CD4-positive, CD25-positive, alpha-beta regulatory T cell (primary cell): Measurements from ENCODE around the gene PPIL6. TPM values are rescaled to one million over a fixed set of nuclear protein-coding genes. Genes with fewer than 3 reads are reported as not detected.

ENCODE experiments used
- ATAC-seq, 2 donors: fragments of 150-1000 bp; cut with Tn5 transposase; one replicate each; pipeline ENCODE4 v1.10.0; 2021; ENCODE audit warnings: low read depth in 2 of 2, moderate number of reproducible peaks in 2 of 2, moderate library complexity in 1 of 2
- DNase-seq, 3 donors: peaks; one replicate each; pipeline versions ENCODE4 v3.0.0 to v3.0.0-alpha.2; 2012 to 2022; ENCODE audit warnings: mixed read lengths in 1 of 3
- H3K27ac ChIP-seq: one replicate; pipeline ENCODE4 v1.7.0; 2013; ENCODE audit warnings: mild to moderate bottlenecking, low read length; ENCODE audit not compliant: insufficient read depth, poor library complexity, severe bottlenecking
- H3K27me3 ChIP-seq: one replicate; pipeline ENCODE4 v1.7.0; 2013; ENCODE audit warnings: low read length; ENCODE audit not compliant: control insufficient read depth, insufficient read depth
- H3K36me3 ChIP-seq: one replicate; pipeline ENCODE4 v1.7.0; 2013; ENCODE audit warnings: mild to moderate bottlenecking, low read length, moderate library complexity; ENCODE audit not compliant: control insufficient read depth, insufficient read depth
- H3K4me1 ChIP-seq: 2 replicates; pipeline ENCODE4 v1.7.0; 2013; ENCODE audit warnings: mild to moderate bottlenecking, low read length; ENCODE audit not compliant: insufficient read depth, control insufficient read depth, poor library complexity, severe bottlenecking
- H3K4me3 ChIP-seq: one replicate; pipeline ENCODE4 v1.7.0; 2013; ENCODE audit warnings: low read depth, mild to moderate bottlenecking, low read length, moderate library complexity
- H3K9me3 ChIP-seq, 2 experiments: 1 replicate in 1 of 2; 2 replicates in 1 of 2; pipeline ENCODE4 v1.7.0; 2013; ENCODE audit warnings: low read length in 2 of 2, mild to moderate bottlenecking in 1 of 2, moderate library complexity in 1 of 2; ENCODE audit not compliant: control insufficient read depth in 2 of 2
- H3K27ac Mint-ChIP-seq, 3 donors: one replicate each; pipeline ENCODE4 v1.8.0; 2020 to 2022; ENCODE audit warnings: mild to moderate bottlenecking in 3 of 3, mixed read lengths in 3 of 3, moderate library complexity in 2 of 3
- H3K27me3 Mint-ChIP-seq: one replicate; pipeline ENCODE4 v1.8.0; 2022; ENCODE audit warnings: mild to moderate bottlenecking, mixed read lengths
- H3K36me3 Mint-ChIP-seq: one replicate; pipeline ENCODE4 v1.8.0; 2020; ENCODE audit warnings: mixed read lengths
- H3K4me1 Mint-ChIP-seq, 4 donors: one replicate each; pipeline ENCODE4 v1.8.0; 2020 to 2022; ENCODE audit warnings: mixed read lengths in 4 of 4, mild to moderate bottlenecking in 1 of 4
- H3K4me3 Mint-ChIP-seq, 4 donors: one replicate each; pipeline ENCODE4 v1.8.0; 2020 to 2022; ENCODE audit warnings: mild to moderate bottlenecking in 4 of 4, mixed read lengths in 4 of 4, moderate library complexity in 3 of 4
- H3K9me3 Mint-ChIP-seq, 7 donors: one replicate each; pipeline ENCODE4 v1.8.0; 2020 to 2022; ENCODE audit warnings: mixed read lengths in 7 of 7, mild to moderate bottlenecking in 3 of 7, moderate library complexity in 2 of 7
- polyA plus RNA-seq, 4 donors: library from polyadenylated mRNA; unstranded; fragments of 300-500 nt; fragmentation: Illumina TruSeq; gene quantifications; one replicate each; pipeline ENCODE4 v1.2.3, GENCODE V29; 2021
- total RNA-seq: library from RNA; stranded (reverse); gene quantifications from one replicate; pipeline ENCODE4 v1.2.3, GENCODE V29; 2022

Gene PPIL6
- total and polyA plus RNA-seq, 5 donors from 2014 or later, result 0.24 to 0.91 (median 0.42) TPM

DNA sequence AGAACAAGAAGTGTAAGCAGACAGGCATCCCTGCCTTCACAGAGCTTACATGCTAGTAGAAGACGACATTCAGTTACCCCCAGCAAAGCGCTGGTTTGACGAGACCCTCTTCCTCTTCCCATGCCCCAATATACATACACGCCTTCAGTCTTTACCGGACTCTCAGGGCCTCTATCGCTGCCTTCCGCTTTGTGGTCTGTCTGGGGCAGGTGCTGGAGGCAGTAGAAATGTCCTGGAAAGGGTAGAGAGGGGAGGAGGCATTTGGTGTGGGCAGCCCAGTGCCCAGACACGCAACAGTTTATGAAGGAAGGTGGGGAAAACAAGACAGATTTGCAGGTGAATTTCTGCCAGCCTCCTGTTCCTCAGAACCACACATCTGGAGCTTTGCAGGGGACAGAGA, 6.1 kb upstream of the PPIL6 start:
- H3K4me1 ChIP-seq, result peaks cover 35% of the 10 kb centered on the region
- H3K27me3 ChIP-seq, result no peaks in the 10 kb centered on the region
- H3K9me3 Mint-ChIP-seq, result peaks cover 0 to 3% (median 0%) of the 10 kb centered on the region in 7 donors
- peaks cover 5 to 61% (median 40%) of the 10 kb centered on the region in 4 donors for H3K4me1 Mint-ChIP-seq
- no peaks in the 10 kb centered on the region for H3K9me3 ChIP-seq
- H3K4me3 Mint-ChIP-seq, result peak overlapping the region in 2 of 4 donors; percentile 12 to 48
- H3K27ac Mint-ChIP-seq, result peak overlapping the region in 1 of 3 donors; percentile 95
- H3K36me3 Mint-ChIP-seq, result peaks cover 19% of the 10 kb centered on the region
- DNase-seq (no peak), ATAC-seq (no peak)
- H3K4me3 ChIP-seq, result no peak overlapping the region
- peaks cover 6% of the 10 kb centered on the region for H3K27me3 Mint-ChIP-seq
- no peak overlapping the region for H3K27ac ChIP-seq
- H3K36me3 ChIP-seq, result peaks cover 37% of the 10 kb centered on the region

DNA sequence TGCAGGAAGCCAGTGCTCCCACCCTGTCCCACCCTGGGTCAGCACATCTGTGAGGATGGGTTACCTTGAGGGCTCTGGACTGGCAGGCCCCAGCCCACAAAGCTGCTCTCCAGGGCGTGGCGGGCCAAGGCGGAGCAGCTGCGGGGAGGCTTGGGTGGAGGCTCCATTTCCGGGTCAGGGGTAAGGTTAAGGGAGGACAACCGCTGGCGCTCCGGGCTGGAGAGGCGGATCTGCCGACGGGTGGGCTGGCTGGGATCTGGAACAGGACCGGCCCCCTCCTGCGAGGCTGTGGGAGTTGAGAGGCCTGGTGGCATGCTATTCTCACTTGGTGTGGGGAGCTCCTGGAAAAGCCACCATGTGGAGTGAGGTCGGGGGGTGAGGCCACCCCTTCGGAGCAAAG, 5.6 kb upstream of the PPIL6 start:
- Histone ChIP-seq H3K4me3 (no peak overlapping the region), H3K36me3 (peaks cover 36% of the 10 kb centered on the region), H3K4me1 (peaks cover 37% of the 10 kb centered on the region), H3K9me3 (no peaks in the 10 kb centered on the region), H3K27ac (no peak overlapping the region), H3K27me3 (no peaks in the 10 kb centered on the region)
- Mint-ChIP-seq H3K4me3 (peak overlapping the region in 1 of 4 donors; percentile 12), H3K27ac (peak overlapping the region in 1 of 3 donors; percentile 95), H3K36me3 (peaks cover 19% of the 10 kb centered on the region), H3K27me3 (peaks cover 6% of the 10 kb centered on the region), H3K9me3 (peaks cover 0 to 3% (median 0%) of the 10 kb centered on the region in 7 donors), H3K4me1 (peaks cover 5 to 64% (median 43%) of the 10 kb centered on the region in 4 donors)
- DNase-seq, result no peak
- ATAC-seq, result no peak

DNA sequence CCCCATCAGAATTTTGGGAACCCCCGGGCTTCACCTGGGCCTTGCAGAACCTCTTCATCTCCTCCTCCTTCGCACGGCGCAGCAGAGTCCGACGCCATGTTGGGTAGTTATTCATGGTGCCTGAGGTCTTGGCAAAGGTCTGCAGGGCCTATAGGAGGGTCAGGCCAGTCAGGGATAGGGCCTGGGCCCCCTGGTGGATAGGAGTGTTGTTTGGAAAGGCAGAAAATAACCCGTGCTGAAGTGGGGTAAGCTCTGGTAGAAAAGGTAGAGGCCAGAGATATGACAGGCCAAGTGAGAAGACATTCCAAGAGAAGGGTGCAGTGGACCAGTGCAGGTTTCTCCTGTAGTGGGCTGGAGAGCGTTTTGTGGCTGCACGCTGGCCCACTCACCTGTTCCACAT, 5.0 kb upstream of the PPIL6 start:
- H3K27me3 ChIP-seq, result no peaks in the 10 kb centered on the region
- DNase-seq (no peak), ATAC-seq (no peak)
- Mint-ChIP-seq H3K27ac (peak overlapping the region in 2 of 3 donors; percentile 67 to 84), H3K4me1 (peaks cover 0 to 59% (median 37%) of the 10 kb centered on the region in 4 donors), H3K9me3 (peaks cover 0 to 3% (median 0%) of the 10 kb centered on the region in 7 donors), H3K36me3 (peaks cover 16% of the 10 kb centered on the region), H3K4me3 (peak overlapping the region in 1 of 4 donors; percentile 92), H3K27me3 (peaks cover 6% of the 10 kb centered on the region)
- H3K27ac ChIP-seq, result no peak overlapping the region
- no peaks in the 10 kb centered on the region for H3K9me3 ChIP-seq
- peaks cover 36% of the 10 kb centered on the region for H3K4me1 ChIP-seq
- H3K4me3 ChIP-seq, result no peak overlapping the region
- peaks cover 36% of the 10 kb centered on the region for H3K36me3 ChIP-seq

DNA sequence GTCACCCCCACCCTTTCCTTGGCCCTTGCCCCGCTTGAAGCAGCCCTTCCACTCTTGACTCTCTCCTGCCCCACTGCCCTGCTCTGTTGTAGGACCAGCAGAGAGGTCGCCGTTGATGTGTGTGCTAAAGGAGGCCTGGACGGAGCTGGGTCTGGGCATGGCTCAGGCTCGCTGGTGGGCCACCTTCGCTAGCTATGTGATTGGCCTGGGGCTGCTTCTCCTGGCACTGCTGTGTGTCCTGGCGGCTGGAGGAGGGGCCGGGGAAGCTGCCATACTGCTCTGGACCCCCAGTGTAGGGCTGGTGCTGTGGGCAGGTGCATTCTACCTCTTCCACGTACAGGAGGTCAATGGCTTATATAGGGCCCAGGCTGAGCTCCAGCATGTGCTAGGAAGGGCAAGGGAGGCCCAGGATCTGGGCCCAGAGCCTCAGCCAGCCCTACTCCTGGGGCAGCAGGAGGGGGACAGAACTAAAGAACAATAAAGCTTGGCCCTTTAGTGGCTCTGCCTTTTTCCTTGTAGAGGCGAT, 3.1 kb upstream of the PPIL6 start:
- Mint-ChIP-seq H3K4me3 (peak overlapping the region; percentile 8 to 92 (median 25)), H3K27me3 (peaks cover 6% of the 10 kb centered on the region), H3K36me3 (peaks cover 11% of the 10 kb centered on the region), H3K4me1 (peaks cover 0 to 50% (median 30%) of the 10 kb centered on the region in 4 donors), H3K9me3 (peaks cover 0 to 3% (median 0%) of the 10 kb centered on the region in 7 donors), H3K27ac (peak overlapping the region; percentile 66 to 93 (median 79))
- Histone ChIP-seq H3K9me3 (no peaks in the 10 kb centered on the region), H3K27ac (no peak overlapping the region), H3K4me1 (peaks cover 26% of the 10 kb centered on the region), H3K27me3 (no peaks in the 10 kb centered on the region), H3K36me3 (peaks cover 36% of the 10 kb centered on the region), H3K4me3 (no peak overlapping the region)
- no peak for ATAC-seq
- no peak for DNase-seq

DNA sequence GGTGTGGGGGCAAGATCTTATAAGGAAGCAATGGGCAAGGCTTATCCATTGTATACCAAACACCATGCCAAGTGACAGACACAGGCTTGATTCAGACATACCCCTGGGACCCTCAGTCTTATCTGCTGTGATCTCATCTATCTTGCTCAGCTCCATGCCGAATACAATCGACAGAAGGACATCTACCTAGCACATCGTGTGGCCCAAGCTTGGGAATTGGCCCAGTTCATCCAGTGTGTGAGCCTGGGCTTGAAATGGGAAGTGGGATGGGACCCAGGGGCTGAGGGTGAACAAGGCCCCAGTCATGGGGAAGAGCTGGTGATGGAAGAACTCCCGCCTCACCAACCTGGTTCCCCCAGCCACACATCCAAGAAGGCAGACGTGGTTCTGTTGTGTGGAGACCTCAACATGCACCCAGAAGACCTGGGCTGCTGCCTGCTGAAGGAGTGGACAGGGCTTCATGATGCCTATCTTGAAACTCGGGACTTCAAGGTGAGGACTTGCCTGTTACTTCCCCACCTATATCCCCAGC, 2.0 kb upstream of the PPIL6 start:
- peaks cover 11% of the 10 kb centered on the region for H3K36me3 Mint-ChIP-seq
- H3K27ac Mint-ChIP-seq, result peak overlapping the region; percentile 54 to 96 (median 93)
- peaks cover 0 to 3% (median 0%) of the 10 kb centered on the region in 7 donors for H3K9me3 Mint-ChIP-seq
- Histone ChIP-seq H3K27me3 (no peaks in the 10 kb centered on the region), H3K4me3 (no peak overlapping the region), H3K36me3 (peaks cover 36% of the 10 kb centered on the region), H3K9me3 (no peaks in the 10 kb centered on the region), H3K4me1 (peaks cover 26% of the 10 kb centered on the region), H3K27ac (peak overlapping the region; percentile 89)
- H3K4me3 Mint-ChIP-seq, result peak overlapping the region; percentile 89 to 95 (median 92)
- H3K4me1 Mint-ChIP-seq, result peaks cover 0 to 44% (median 28%) of the 10 kb centered on the region in 4 donors
- ATAC-seq, result no peak
- peaks cover 6% of the 10 kb centered on the region for H3K27me3 Mint-ChIP-seq
- no peak for DNase-seq

DNA sequence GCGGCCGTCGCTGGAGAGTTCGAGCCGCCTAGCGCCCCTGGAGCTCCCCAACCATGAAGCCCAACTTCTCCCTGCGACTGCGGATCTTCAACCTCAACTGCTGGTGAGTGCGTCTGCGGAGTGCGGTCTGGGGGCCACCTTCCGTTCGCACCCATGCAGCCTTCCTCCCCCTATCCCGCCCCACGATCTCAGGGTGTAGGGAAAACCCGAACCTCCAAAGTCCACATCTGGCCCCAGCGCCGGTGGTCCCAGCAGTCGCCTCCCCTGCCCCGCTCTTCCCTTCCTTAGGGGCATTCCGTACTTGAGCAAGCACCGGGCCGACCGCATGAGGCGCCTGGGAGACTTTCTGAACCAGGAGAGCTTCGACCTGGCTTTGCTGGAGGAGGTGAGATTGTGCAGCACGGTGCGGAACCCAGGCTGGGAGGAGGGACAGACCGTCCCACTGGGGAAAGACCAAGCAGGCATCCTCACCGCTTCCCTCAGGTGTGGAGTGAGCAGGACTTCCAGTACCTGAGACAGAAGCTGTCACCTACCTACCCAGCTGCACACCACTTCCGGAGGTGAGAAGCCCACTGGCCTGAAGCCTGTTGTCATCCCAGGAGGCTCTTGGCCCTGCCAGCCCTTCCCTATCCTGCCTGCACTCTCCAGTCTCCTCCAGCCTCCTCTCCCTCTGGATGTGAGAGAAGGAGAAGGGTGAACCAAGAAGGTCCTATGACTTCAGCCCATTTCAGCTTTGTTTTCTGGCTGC, 815 bp upstream of the PPIL6 start:
- peaks cover 6% of the 10 kb centered on the region for H3K36me3 Mint-ChIP-seq
- H3K27me3 Mint-ChIP-seq, result peaks cover 6% of the 10 kb centered on the region
- peaks cover 29% of the 10 kb centered on the region for H3K36me3 ChIP-seq
- peaks cover 0 to 3% (median 0%) of the 10 kb centered on the region in 7 donors for H3K9me3 Mint-ChIP-seq
- H3K9me3 ChIP-seq, result no peaks in the 10 kb centered on the region
- ATAC-seq (peak; percentile 27 to 40), DNase-seq (peak in 1 of 3 donors; percentile 48)
- peak overlapping the region; percentile 71 for H3K4me3 ChIP-seq
- peaks cover 26% of the 10 kb centered on the region for H3K4me1 ChIP-seq
- peak overlapping the region; percentile 88 to 96 (median 93) for H3K27ac Mint-ChIP-seq
- H3K27me3 ChIP-seq, result no peaks in the 10 kb centered on the region
- H3K4me1 Mint-ChIP-seq, result peaks cover 0 to 41% (median 25%) of the 10 kb centered on the region in 4 donors
- peak overlapping the region; percentile 89 for H3K27ac ChIP-seq
- H3K4me3 Mint-ChIP-seq, result peak overlapping the region; percentile 89 to 95 (median 92)

DNA sequence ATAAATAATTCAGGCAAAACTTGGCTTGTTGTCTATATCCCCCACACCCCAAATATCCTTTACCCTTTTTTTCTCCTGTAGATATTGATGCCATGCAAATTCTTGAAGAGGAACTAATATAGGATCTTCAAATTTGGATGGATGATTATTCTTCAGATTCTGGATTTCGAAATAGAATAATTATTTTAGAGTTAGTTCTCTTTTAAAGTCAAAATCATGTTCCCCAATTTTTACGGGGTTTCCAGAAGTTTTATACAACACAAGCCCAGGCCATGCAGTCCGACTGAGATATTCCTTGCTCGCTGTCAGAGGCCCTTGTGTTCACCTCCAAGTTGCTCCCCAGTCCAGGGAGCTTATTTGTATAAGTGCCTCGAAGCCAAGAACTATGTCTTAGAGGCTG, 4.4 kb downstream of the PPIL6 start:
- Mint-ChIP-seq H3K4me1 (peaks cover 0 to 9% (median 5%) of the 10 kb centered on the region in 4 donors), H3K4me3 (no peak overlapping the region), H3K9me3 (no peaks in the 10 kb centered on the region), H3K27ac (no peak overlapping the region), H3K36me3 (no peaks in the 10 kb centered on the region), H3K27me3 (peaks cover 11% of the 10 kb centered on the region)
- Histone ChIP-seq H3K27me3 (no peaks in the 10 kb centered on the region), H3K9me3 (no peaks in the 10 kb centered on the region), H3K27ac (no peak overlapping the region), H3K4me3 (no peak overlapping the region), H3K36me3 (no peaks in the 10 kb centered on the region), H3K4me1 (peaks cover 9% of the 10 kb centered on the region)
- ATAC-seq, result no peak
- no peak for DNase-seq
